Keratinocyte (primary cell): ENCODE measurements around the gene IMPDH2. TPM values are rescaled to one million over a fixed set of nuclear protein-coding genes. Genes with fewer than 3 reads are reported as not detected.
"Not testable (repeated sequence)": the region's sequence is repeated elsewhere in the genome, so short reads cannot be mapped to it uniquely, and the experiment has no call there.

Experiments
- DNase-seq: peaks from one replicate; pipeline ENCODE4 v3.0.0-alpha.2; 2011; ENCODE audit warnings: low read depth, missing footprints, low spot score
- FAIRE-seq: peaks from 2 replicates; lab custom pipeline; 2011; peaks lifted over from hg19 to GRCh38; lab: Jason Lieb, UNC
- H2AFZ ChIP-seq: 2 replicates; pipeline ENCODE4 v1.6.0; 2012; ENCODE audit warnings: low read length, control low read depth, inconsistent platforms; ENCODE audit not compliant: control insufficient read depth
- H3K27ac ChIP-seq: 2 replicates; pipeline ENCODE4 v1.5.1; 2011; ENCODE audit warnings: low read length; ENCODE audit not compliant: control insufficient read depth, insufficient read depth
- H3K27me3 ChIP-seq: 3 replicates; pipeline ENCODE4 v1.6.0; 2011; ENCODE audit warnings: low read length; ENCODE audit not compliant: control insufficient read depth, insufficient read depth; ENCODE audit errors: extremely low read depth
- H3K36me3 ChIP-seq, 2 experiments: 2 replicates in 1 of 2; 3 replicates in 1 of 2; pipeline ENCODE4 v1.5.1; 2011; ENCODE audit warnings: low read length in 2 of 2, mild to moderate bottlenecking in 1 of 2; ENCODE audit not compliant: control insufficient read depth in 2 of 2, insufficient read depth in 2 of 2; ENCODE audit errors: extremely low read depth in 1 of 2
- H3K4me1 ChIP-seq: 3 replicates; pipeline ENCODE4 v1.5.1; 2011; ENCODE audit warnings: low read length; ENCODE audit not compliant: control insufficient read depth, insufficient read depth; ENCODE audit errors: extremely low read depth
- H3K4me2 ChIP-seq: 3 replicates; pipeline ENCODE4 v1.6.0; 2011; ENCODE audit warnings: low read depth, low read length; ENCODE audit not compliant: control insufficient read depth, insufficient read depth; ENCODE audit errors: extremely low read depth
- H3K4me3 ChIP-seq, 3 experiments: fragments of 200-600 bp in 1 of 3; sonication (generic) in 1 of 3; 2 replicates in 2 of 3; 3 replicates in 1 of 3; pipeline ENCODE4 v1.5.1; 2011 to 2016; ENCODE audit warnings: low read length in 3 of 3, mild to moderate bottlenecking in 3 of 3, control low read depth in 2 of 3, inconsistent platforms in 1 of 3, low read depth in 1 of 3, mixed read lengths in 1 of 3, mixed run types in 1 of 3, moderate library complexity in 1 of 3; ENCODE audit not compliant: control insufficient read depth in 2 of 3, insufficient read depth in 2 of 3; ENCODE audit errors: extremely low read depth in 1 of 3
- H3K79me2 ChIP-seq: 2 replicates; pipeline ENCODE4 v1.6.0; 2012; ENCODE audit warnings: low read length; ENCODE audit not compliant: control insufficient read depth, insufficient read depth
- H3K9ac ChIP-seq: 3 replicates; pipeline ENCODE4 v1.6.0; 2011; ENCODE audit warnings: low read length; ENCODE audit not compliant: control insufficient read depth, insufficient read depth; ENCODE audit errors: extremely low read depth
- H3K9me1 ChIP-seq: 3 replicates; pipeline ENCODE4 v1.6.0; 2011; ENCODE audit warnings: low read length; ENCODE audit not compliant: control insufficient read depth, insufficient read depth; ENCODE audit errors: extremely low read depth
- H3K9me3 ChIP-seq: 2 replicates; pipeline ENCODE4 v1.5.1; 2012; ENCODE audit warnings: low read depth, low read length; ENCODE audit not compliant: control insufficient read depth
- H4K20me1 ChIP-seq: 3 replicates; pipeline ENCODE4 v1.6.0; 2011; ENCODE audit warnings: low read length; ENCODE audit not compliant: control insufficient read depth, insufficient read depth; ENCODE audit errors: extremely low read depth
- CTCF ChIP-seq, 3 experiments: IDR thresholded peaks in 1 of 3; conservative IDR thresholded peaks in 1 of 3; optimal IDR thresholded peaks in 1 of 3; 2 replicates in 2 of 3; 3 replicates in 1 of 3; pipeline versions ENCODE3 to v1.5.1; 2011; ENCODE audit warnings: low read length in 3 of 3, mild to moderate bottlenecking in 3 of 3, moderate library complexity in 2 of 3, control low read depth in 1 of 3, inconsistent platforms in 1 of 3; ENCODE audit not compliant: insufficient read depth in 2 of 3; ENCODE audit errors: extremely low read depth in 1 of 3
- EZH2 ChIP-seq: IDR thresholded peaks from one replicate; pipeline ENCODE4 v1.6.1; 2012; ENCODE audit warnings: inconsistent platforms, mild to moderate bottlenecking, low read length, moderate library complexity
- dilution Hi-C: fragments of 300-500 bp; cut with MboI; formaldehyde crosslinking; loops from one replicate; pipeline ENCODE4 v1.7.0; 2020; ENCODE audit warnings: low sequenced_read_pairs; ENCODE audit not compliant: extremely low pct_ligation_motif_present
- polyA plus RNA-seq, 5 experiments: library from polyadenylated mRNA; depleted of rRNA in 3 of 5; stranded (reverse) in 3 of 5; stranded (forward) in 1 of 5; unstranded in 1 of 5; fragments of >200 nt; gene quantifications; 1 replicate in 1 of 5; 2 replicates in 3 of 5; 3 replicates in 1 of 5; pipeline versions ENCODE4 v1.2.1 to v1.2.3, GENCODE V29; 2011 to 2012; ENCODE audit warnings: missing spikeins in 2 of 5, low read depth in 1 of 5, low replicate concordance in 1 of 5

Gene IMPDH2
- polyA plus RNA-seq, 1 donor (not counting 4 experiments of a cell fraction or from before 2014, with no cell fraction given), result 221 TPM

DNA sequence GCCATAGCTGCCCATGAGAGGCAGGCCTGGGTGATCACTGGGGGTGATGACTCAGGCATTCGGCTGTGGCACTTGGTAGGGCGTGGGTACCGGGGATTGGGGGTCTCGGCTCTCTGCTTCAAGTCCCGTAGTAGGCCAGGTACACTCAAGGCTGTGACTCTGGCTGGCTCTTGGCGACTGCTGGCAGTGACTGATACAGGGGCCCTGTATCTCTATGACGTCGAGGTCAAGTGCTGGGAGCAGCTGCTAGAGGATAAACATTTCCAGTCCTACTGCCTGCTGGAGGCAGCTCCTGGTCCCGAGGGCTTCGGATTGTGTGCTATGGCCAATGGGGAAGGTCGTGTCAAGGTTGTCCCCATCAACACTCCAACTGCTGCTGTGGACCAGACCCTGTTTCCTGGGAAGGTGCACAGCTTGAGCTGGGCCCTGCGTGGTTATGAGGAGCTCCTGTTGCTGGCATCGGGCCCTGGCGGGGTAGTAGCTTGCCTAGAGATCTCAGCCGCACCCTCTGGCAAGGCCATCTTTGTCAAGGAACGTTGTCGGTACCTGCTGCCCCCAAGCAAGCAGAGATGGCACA lies 16.7 kb downstream of the IMPDH2 start:
- TF ChIP-seq CTCF (optimal IDR thresholded peaks at IDR 0.05 in 1 of 3, IDR thresholded peaks at IDR 0.05 in 1 of 3, conservative IDR thresholded peaks at IDR 0.05 in 1 of 3; ENCODE audit: extremely low read depth in 1 of 3, insufficient read depth in 2 of 3, low read length in 3 of 3), result no peak
- no peak for TF ChIP-seq EZH2
- Histone ChIP-seq H3K9me3 (no peaks in the 10 kb centered on the region), H3K4me3 (no peak overlapping the region), H3K27ac (no peak overlapping the region), H4K20me1 (peaks cover 27% of the 10 kb centered on the region), H3K4me2 (no peak overlapping the region), H3K27me3 (no peaks in the 10 kb centered on the region), H3K4me1 (peaks cover 22% of the 10 kb centered on the region), H3K79me2 (peaks cover 47% of the 10 kb centered on the region), H3K9ac (no peak overlapping the region), H2AFZ (no peak overlapping the region), H3K9me1 (peaks cover 15% of the 10 kb centered on the region), H3K36me3 (peaks cover 15 to 52% of the 10 kb centered on the region in 2 experiments)
- no peak for FAIRE-seq
- dilution Hi-C loops, result no loop called here
- no peak for DNase-seq

GRCh38 chr3:49009396-49009795 lies 19.8 kb downstream of the IMPDH2 start:
- peaks cover 5 to 29% of the 10 kb centered on the region in 2 experiments for H3K36me3 ChIP-seq
- no peak for TF ChIP-seq EZH2
- TF ChIP-seq CTCF (optimal IDR thresholded peaks at IDR 0.05 in 1 of 3, IDR thresholded peaks at IDR 0.05 in 1 of 3, conservative IDR thresholded peaks at IDR 0.05 in 1 of 3; ENCODE audit: extremely low read depth in 1 of 3, insufficient read depth in 2 of 3, low read length in 3 of 3), result no peak
- no peak overlapping the region for H3K4me2 ChIP-seq
- no peak overlapping the region for H3K27ac ChIP-seq
- H3K9me3 ChIP-seq, result no peaks in the 10 kb centered on the region
- peaks cover 13% of the 10 kb centered on the region for H3K9me1 ChIP-seq
- H3K9ac ChIP-seq, result no peak overlapping the region
- DNase-seq, result no peak
- peaks cover 23% of the 10 kb centered on the region for H3K4me1 ChIP-seq
- H2AFZ ChIP-seq, result no peak overlapping the region
- H4K20me1 ChIP-seq, result peaks cover 21% of the 10 kb centered on the region
- no peak overlapping the region for H3K4me3 ChIP-seq
- peaks cover 48% of the 10 kb centered on the region for H3K79me2 ChIP-seq
- FAIRE-seq, result no peak
- no peaks in the 10 kb centered on the region for H3K27me3 ChIP-seq
- dilution Hi-C loops, result no loop called here

DNA sequence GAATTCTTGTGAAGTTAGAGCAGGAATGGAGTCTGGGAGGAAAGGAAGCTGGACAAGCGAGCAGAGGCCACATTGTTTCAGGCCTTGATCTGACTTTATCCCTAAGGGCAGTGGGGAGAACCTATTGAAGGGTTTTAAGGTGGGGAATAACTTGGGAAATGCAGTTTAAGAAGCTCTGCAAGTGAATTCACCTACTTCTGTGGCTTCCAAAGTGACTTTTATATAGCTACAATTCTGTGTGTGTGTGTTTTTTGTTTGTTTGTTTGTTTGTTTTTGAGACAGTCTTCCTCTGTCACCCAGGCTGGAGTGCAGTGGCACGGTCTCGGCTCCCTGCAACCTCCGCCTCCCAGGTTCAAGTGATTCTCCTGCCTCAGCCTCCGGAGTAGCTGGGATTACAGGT lies 20.6 kb downstream of the IMPDH2 start:
- H3K9me3 ChIP-seq, FAIRE-seq, H3K27ac ChIP-seq, DNase-seq, H2AFZ ChIP-seq, H3K27me3 ChIP-seq, dilution Hi-C loops: not testable (repeated sequence)
- Histone ChIP-seq H3K4me2 (peak overlapping the region; percentile 97), H3K9me1 (peaks cover 12% of the 10 kb centered on the region), H3K36me3 (peaks cover 0 to 21% of the 10 kb centered on the region in 2 experiments), H4K20me1 (peaks cover 13% of the 10 kb centered on the region), H3K9ac (peak overlapping the region; percentile 98), H3K4me3 (peak overlapping the region in 2 of 3 experiments; percentile 91 to 94), H3K4me1 (peaks cover 23% of the 10 kb centered on the region), H3K79me2 (peaks cover 46% of the 10 kb centered on the region)
